Measurements from ENCODE around the gene UBTF.

Gene UBTF

DNA sequence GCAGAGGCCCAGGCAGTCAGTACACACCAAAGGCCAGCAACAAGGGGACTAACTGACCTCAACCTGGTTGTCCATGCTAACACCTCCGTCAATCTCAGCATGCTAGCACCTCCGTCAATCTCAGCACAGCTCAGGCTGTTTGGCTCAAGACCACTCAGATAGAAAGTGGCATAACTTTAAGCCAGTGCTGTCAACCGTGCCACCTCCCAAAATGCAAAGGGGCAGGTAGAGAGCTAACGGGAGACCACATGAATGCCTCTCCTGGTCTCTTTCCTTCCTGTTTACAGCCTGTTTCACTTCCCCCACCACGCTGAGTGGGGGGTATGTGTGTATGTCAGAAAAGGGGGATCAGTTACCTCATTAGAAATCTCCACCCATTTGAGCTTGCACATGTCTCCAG, 3.3 kb downstream of the UBTF start:
- no peak for DNase-seq (ENCODE audit: low read depth in 2 of 2)

DNA sequence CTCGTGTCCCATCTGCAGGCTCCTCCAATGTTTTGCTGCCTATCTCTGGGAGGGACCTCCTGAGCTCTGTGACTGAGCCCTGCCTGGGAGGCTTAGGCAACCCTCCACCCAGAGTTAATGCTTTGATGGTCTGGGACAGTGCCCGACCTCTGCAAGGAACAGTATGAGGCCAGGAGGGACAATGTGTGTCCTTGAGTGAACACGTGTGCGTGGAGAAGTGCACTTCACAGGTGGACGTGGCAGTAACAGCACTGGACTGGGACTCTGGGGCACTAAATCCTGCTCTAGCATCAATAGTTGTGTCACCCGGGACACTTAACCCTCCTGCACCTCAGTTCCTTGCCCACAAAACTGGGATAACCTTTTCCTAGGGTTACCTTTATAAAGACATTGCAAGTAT, 4.6 kb downstream of the UBTF start:
- DNase-seq (ENCODE audit: low read depth in 2 of 2), result no peak

DNA sequence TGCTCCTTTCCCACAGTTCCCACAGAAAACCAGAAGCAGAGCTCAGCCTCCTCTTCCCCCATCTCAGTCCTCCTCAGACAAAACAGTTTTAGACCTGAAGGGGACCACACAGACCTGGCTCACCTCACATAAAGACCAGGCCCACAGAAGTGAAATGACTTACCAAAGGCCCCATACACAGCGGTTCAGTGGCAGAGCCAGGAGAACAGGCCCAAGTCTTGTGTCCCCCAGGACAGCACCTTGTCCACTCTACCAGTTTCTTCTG, 5.3 kb downstream of the UBTF start:
- no peak for DNase-seq (ENCODE audit: low read depth in 2 of 2)

DNA sequence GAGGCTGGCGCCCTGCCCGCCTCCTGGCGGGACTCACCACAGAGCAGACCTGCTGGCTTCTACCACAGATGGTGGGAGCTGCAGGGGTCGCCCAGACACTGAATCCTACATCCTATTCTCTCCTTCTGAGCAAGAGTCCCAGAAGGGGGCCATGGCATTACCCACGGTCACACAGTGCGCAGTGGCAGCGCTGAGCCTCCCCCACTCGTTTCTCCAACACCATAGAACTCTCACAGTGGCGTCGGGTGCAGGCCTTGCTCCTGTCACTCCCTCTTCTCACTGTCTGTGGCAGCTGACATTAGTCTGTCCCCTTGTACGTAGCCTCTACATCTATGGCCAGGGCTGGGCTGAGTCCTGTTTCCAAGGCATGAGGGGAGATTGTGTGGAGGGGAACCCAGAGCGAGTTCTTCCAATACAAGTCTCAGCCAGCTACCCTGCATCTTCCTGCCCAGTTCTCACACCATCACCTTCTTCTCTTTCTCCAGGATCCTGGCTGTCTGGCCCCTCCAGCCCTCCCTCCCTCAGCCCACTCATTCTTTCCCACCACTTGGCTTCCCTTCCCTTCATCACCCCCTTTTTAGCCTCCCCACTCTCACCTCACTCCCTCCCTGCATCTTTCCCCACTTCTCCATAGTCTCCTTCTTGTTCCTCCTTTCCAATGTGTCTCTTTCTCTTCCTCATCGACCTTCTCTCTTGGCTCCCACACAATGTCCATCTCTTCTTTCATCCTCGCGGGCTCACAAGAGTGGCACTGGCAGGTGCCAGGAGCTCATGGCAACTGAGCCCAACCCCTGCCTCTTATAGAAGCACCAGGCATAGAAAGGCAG, 5.9 kb downstream of the UBTF start:
- no peak for DNase-seq (ENCODE audit: low read depth in 2 of 2)

DNA sequence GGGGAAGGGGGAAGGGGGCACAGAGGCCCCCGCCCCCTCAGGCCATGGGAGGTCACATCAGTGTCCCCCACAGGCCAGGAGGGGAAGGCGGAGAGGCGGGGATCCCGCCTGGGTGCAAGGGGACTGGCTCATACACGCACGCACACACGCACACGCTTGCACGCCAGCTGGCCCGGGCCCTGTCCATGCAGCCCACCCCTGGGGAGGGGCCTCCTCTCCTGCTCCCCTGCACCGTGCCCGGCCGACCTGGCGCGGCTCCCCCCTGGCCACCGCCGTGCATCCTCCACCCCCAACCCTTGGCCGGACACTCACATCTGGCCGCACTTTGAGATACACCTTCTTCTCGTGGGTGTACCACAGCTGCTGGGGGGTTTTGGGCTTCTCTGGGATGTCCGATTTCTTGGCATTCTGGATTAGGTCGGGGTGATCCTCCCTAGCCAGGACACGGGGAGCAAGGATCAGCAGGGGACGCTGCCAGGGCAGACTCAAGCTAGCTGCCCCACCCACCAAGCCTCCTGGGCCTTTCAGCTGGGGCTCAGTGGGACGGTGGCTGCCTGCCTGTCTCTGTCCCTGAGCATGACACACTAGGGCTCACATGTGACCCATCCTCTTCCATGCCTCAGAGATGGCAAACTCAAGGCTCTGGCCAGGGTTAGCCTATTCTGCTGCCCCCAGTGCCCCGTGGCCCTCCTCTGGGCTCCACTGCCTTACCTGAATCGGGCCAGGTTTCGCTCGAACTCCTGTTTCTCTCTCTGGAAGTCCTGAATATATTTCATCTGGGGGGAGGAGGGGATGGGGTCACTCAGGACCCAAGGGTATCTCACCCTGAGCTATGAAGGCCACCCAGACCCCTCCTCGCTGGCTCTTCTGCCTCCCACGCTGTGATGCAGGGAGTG, 6.7 kb downstream of the UBTF start:
- DNase-seq (ENCODE audit: low read depth in 2 of 2), result no peak

DNA sequence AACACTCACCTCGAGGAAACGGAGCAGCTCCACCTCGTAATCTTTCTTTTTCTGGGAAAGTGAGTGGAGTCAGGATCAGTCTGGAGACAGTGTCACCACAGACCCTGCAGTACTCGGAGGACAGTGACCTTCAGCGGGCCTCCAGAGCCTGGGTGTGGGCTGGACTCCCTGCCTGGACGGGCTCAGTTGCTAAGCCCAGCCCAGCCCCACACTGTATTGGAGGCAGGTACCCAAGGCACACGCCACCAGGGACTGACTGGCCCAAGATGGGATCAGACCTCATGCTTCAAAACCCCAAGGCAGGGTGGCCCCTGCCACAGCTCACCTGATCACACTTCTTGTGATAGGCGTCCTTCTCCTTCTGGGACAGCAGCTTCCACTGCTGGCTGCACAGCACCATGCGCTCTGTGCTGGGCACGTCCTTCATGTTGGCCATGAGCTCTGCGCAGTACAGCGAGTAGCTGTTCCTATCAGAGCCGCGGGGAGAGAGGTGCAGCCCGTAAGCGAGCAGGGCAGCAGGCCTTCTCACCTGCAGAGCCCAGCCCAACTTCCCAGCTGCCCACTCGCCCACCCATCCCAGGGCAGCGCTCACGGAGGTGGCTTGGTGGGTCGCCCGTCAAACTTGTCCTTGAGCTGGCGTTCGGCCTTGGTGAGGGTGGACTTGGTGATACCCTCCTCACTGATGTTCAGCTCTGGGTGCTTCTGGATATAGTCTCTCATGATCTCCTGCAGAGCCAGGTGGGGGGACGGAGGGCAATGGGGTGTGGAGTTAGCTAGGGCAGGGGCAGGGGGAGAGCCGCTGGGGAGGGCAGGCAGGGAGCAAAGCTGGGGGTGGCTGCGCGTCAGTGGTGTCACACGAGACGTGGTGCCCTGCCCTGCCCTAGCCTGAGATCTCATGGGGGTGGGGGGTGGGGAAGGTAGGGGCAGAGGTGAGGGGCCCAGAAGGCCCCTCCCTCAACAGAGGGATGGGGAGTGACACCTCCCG, 7.9 kb downstream of the UBTF start:
- DNase-seq (ENCODE audit: low read depth in 2 of 2), result no peak

DNA sequence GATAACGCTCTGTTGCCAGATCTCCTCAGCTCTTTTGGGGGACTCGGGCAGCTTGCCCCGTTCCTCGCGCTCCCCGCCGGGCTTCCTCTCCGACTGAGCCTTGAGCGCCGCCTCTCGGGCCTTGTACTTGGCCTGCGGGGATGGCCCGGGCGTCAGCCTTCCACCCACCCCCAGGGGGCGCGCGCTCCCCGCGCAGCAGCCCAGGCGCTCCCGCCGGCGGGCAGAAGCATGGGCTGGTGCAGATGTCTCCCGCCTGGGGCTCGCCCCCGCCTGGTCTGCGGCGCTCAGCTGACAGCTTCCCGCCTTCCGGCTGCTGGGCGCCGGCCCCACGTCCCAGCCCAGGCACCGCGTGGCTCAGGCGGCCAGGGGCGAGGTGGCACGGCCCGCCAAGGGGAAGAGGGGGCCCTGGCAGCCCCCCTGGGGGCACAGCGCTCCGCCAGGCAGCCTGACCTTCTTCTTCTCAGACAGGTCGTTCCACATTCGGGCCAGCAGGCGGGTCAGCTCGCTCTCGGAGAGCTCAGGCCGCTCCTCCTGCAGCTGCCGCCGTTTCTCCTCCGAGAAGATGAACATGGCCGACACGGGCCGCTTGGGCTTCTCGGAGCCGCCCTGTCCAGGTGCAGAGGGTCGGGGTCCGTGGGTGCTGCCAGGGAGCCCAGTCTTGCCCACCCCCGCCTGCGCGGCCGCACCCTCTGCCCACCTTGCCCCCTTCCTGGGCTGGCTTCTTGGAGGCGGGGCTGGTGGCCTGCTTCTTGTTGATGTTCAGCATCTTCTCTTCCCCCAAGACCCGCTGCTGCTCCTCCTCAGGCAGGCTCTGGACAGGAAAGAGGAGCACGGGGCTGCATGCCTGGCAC, 8.9 kb downstream of the UBTF start:
- DNase-seq (ENCODE audit: low read depth in 2 of 2), result peak; percentile 87 to 90

DNA sequence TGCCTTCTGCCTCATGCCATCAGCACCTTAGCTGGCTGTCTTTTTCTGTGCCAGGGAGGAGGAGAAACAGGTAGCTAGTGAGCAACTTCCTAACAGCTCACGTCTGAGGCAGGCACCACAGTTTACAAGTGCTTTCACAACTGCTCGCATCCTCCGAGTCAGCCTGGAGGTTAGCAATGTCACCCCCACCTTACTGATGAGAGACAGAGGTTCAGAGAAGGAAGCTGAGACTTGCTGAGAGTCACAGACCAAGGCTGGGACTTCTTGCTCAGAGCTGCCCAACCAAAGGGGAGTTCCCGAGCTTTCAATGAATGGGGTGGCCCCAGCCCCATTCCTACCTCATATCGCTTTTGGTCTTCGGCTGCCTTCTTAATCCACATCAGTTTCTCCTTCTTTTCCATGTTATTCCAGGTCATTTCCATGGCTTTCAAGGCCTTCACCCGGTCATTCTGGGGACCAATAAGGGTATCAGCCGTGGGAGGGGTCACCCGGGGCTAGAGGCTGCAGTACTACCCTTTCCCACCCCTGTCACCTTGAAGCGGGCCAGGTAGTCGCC, 9.6 kb downstream of the UBTF start:
- peak in 1 of 2 donors; percentile 35 for DNase-seq (ENCODE audit: low read depth in 2 of 2)

DNA sequence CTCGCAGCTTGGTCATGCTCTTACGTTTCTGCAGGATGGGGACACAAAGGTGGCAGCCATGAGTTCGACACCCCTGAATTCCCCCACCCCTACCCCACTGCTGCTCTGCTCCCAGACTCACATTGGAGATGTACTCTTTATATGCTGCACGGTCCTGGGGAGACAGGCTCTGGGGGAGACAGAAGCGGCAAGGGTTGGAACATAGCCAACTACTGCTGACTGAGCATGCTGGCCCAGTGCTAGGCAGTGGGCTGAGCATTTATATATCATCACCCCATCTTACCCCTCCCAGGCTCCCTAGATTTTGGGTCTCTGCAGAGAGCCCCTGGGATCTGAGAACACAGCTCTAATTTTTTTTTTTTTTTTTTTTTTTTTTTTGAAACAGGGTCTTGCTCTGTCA, 11.7 kb downstream of the UBTF start:
- DNase-seq (ENCODE audit: low read depth in 2 of 2), result no peak

DNA sequence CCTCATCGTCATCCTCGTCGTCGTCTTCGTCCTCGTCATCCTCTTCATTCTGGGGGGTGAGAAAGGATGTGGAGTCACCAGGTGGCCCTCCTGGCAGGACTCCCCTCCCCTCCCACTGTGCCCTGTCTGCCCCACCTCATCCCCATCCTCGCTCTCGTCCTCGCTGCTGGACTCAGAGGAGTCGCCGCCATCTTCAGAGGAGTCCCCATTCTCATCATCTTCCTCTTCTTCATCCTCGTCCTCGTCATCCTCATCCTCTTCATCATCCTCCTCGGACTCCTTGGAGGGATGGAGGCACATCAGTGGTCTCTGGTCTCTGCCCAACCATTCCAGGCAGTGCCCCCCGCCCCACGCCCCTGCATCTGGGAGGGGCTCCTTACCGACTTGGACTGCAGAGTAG, 12.2 kb downstream of the UBTF start:
- DNase-seq (ENCODE audit: low read depth in 2 of 2), result no peak

DNA sequence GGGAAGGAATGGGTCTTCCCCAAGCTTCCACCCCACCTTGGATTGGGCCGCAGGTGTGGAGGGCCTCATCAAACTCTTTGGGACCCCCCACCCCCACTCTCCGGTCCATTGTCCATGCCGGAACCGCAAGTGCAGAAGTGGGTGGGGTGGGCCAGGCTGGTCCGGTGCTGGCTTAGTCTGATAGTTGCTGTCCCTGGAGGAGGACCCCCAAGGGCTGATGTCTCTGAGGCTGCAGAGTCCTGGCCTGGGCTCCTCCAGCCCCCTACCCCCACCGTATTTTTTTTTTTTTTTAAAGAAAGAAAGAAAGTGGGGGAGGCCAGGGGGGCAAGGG, 12.7 kb downstream of the UBTF start:
- no peak for DNase-seq (ENCODE audit: low read depth in 2 of 2)

DNA sequence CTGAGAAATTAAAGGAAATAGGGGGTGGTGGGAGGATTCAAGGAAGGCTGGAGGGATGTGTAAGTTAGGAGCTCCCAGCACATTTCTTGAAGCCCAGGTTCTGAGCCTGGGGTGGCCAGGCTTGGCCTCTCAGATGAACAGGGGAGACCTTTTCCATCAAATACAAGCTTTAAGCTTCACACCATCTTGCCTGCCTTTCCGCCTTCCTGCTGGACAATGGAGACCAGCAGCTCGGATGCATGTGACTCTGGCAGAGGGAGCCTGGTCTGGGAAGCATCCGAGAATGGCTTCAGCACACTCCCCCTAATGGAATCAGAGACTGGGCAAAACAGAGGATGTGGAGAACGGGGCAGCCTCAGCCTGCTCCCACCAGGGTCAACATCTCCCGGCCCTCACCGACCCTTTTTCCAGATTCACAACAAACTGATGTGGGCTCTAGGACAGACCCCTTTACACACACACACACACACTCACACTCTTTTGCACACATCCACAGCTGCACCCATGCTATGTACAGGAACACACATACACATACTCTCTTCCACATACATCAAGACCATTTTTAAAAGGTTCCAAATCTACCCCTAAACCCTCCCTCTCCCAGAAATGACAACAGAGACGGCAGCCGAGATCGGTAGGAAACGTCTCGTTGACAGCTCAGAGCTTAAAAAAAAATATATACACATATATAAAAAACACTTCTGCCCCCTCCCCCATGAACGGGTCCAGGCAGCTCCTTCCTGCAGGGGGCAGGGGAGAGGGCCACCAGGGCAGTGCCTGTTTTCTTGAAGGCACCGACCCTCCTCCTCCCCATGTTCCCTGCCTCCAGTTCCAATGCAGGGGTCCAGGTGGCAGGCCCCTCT, 13.3 kb downstream of the UBTF start:
- DNase-seq (ENCODE audit: low read depth in 2 of 2), result no peak

DNA sequence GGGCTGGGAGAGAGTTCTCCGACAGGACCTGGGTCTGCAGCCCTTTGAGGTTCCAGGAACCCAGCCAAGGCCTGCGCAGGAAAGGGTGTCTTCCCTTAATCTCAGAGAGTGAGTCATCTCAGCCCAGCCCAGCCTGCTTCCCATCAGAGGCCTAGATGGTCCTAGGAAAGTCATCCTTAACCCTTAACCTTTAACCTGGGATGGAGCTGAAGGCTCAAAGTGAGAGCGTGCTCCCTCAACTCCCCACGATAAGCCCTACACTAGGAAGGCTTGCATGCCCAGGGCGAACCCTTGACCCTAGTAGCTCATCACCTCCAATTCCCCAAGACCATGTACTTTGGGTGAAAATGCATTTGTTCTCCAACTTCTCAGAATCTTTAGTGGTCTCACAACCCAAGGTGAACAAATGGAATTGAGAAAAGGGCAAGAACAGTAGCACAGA, 15.0 kb downstream of the UBTF start:
- no peak for DNase-seq (ENCODE audit: low read depth in 2 of 2)

DNA sequence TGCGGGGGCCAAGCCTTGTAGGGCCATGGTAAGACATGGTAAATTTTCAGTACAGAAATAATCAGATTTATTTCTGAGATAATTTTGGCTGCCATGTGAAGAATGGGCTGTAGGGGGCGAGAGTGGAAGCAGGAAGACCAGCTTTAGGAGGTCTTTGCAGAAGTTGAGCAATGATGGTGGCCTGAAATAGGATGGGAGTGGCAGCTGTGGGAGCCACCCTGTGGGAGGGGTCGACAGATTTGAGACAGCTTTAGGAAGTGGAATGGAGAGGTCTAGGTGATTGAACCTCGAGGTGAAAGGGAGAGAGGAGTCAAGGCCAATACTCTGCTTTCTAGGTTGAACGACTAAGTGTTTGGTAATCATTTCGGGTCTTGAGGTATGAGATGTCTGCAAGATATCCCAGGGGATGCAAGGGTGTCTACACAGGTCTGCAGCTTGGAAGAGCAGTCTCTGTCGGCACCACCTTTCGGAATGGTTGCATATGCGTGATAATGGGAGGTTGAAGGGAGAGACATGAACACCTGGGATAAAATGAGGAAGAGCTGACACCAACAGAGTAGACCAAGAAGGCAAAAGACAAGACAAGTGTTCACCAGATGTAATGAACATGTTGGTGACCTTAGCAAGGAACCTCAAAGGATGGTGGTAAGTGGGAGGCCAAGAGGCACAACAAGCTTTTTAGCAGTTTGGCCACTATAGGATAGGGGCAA, 15.6 kb downstream of the UBTF start:
- peak in 1 of 2 donors; percentile 41 for DNase-seq (ENCODE audit: low read depth in 2 of 2)

DNA sequence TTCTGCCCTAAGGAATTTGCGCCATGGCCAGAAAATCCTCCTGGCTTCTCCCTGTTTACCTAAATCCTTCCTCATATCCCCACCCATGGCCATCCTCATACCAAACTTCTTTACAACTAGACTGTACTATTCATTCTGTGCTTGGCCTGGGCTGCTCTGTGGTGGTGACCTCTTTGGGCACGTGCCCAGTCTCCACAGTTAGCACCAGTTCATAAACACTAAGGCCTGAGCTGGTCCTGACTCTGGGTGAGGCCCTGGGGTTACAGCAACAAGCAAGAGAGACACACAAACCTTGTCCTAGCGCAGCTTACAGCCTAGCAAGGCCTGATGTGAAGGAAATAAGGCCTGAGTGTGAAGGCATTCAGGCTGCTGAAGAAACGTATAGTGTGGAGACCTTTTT, 16.7 kb downstream of the UBTF start:
- DNase-seq (ENCODE audit: low read depth in 2 of 2), result no peak

DNA sequence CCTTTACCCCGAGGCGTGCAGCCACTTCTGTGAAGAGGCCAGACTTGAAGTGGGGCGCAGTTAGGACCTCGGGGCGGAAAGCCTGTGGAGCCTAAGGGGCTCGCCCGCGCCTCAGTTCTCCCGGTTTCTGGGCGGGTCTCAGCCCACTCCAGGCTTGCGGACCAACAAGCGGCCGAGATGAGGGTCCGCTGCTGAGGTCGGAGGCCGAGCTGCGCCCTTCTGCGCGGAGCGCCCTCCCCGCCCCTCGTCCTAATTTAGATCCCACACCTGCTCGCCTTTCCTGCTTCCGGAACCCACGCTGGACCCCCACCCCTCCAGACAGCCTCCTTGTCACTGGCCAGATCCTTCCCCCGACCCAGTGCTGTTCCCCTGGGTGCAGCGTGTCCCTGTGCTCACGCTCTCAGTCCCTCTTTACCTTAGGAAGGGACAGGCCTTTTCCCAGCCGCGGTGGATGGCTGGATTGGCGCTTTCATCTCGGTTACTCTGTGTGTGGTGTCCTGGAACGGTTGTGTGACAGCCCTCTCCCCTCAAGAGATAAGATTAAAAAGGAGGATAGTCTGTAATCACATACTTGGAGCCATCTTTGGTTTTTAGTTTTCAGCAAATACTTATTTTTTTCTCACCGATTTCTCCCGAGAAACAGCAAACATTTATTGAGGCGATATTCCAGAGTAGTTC, 18.9 kb downstream of the UBTF start:
- no peak for DNase-seq (ENCODE audit: low read depth in 2 of 2)

DNA sequence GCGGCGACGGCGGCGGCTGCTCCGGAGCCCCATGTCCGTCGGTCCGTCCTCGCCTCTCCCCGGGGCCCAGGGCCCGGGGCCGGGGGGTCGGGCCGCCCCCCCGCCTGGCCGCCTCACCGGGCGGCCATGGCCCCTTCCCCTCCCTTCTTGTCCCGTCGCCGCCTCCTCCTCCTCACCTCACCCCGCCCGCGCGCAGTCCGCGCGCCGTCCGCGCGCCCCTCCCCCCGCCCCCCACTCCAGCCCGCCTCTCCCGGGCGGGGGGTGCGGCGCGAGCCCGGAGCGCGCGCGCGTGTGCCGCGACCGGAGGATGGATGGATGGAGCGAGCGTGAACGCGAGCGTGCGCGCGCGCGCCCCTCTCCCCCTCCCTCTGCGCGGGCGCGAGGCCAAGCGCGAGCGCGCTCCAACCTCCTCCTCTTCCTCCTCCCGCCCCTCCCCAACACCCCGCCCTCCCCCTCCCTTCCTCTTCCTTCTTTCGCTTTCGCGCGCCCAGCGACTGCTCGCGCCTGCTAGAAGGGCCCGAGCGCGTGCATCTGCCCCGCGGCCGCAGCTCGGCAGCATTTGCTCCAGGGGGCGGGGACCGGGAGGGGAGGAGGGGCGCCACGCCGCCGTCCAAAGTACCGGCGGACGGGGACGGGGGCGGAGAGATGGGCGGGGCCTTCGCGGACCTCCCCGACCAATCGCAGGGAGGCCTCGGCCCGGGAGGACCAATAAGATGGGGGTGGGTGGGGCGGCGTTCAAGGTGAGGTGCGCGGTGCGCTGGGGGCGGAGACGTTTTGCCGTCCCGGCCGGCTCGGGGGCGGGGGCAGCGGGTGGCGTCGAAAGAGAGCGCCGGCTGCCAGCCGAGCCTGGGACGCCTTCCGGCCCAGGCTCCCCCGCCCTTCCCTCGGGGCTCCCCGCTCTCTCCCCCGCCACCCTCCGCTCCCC, 19.7 kb downstream of the UBTF start, which contains the start of gene ATXN7L3:
Gene ATXN7L3, minus strand, starts transcription at position 332 of the 925 bp plus-strand sequence. CDS start 1,814 bp downstream, outside the sequence.
- peak; percentile 100 for DNase-seq (ENCODE audit: low read depth in 2 of 2)
